Stimulated activated naive CD8-positive, alpha-beta T cell treated with anti-CD3 and anti-CD28 coated beads, Interleukin-15, Interleukin-2, amounts not matched to agents 100 ng/mL and 50 ng/mL, for 24 hours (primary cell): Measurements from ENCODE around the gene TMEM202.
"Not testable (repeated sequence)": the region's sequence is repeated elsewhere in the genome, so short reads cannot be mapped to it uniquely, and the experiment has no call there.

Experiments used
- H3K27ac Mint-ChIP-seq: one replicate; pipeline ENCODE4 v1.8.0; 2021; ENCODE audit warnings: mild to moderate bottlenecking, mixed read lengths
- H3K27me3 Mint-ChIP-seq: one replicate; pipeline ENCODE4 v1.8.0; 2021; ENCODE audit warnings: mixed read lengths
- H3K36me3 Mint-ChIP-seq: one replicate; pipeline ENCODE4 v1.8.0; 2021; ENCODE audit warnings: low read depth, mixed read lengths
- H3K4me1 Mint-ChIP-seq: one replicate; pipeline ENCODE4 v1.8.0; 2021; ENCODE audit warnings: low read depth, mixed read lengths
- H3K4me3 Mint-ChIP-seq: one replicate; pipeline ENCODE4 v1.8.0; 2021; ENCODE audit warnings: mild to moderate bottlenecking, mixed read lengths
- H3K9me3 Mint-ChIP-seq: one replicate; pipeline ENCODE4 v1.8.0; 2021; ENCODE audit warnings: mixed read lengths

Gene TMEM202

DNA sequence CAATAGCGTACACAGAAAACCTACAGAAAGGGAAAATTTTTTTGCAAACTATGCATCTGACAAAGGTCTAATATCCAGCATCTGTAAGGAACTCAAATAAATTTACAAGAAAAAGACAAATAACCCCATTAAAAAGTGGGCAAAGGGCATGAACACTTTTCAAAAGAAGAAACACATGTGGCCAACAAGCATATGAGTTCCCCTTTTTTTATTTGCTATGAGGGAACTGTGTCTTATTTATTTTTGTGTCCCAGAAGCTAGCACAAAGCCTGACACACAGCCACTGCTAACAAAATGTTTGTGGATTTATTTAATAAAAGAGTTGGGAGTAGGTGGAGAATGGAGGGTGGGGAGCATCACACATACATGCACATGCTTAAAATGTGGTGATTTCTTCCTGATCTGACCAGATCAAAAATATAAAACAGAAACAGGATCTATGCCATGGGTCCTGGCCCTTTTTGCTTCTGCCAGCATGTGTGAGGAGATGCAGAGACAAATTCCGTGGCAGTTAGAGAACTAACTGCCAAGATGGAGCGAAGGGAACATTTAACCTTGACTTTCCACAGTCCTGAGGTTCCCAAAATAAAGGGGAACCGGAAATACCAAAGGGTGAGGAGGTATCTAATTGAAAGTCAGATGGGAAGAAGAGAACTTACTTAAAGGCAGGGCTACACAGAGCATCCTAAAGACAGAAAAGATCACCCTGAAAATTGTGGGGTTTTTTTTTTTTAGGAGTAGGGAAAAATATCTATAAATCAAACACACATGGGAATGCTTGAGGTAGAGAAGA, at the start of gene TMEM202:
Gene TMEM202 (plus strand): TSS at position 510 of the 793 bp plus-strand sequence. CDS start 22 bp downstream, at position 532.
- Mint-ChIP-seq H3K36me3 (no peaks in the 10 kb centered on the region), H3K27ac (no peak within 1 kb of the TSS), H3K4me3 (no peak within 1 kb of the TSS), H3K4me1 (no peaks in the 10 kb centered on the region), H3K9me3 (no peaks in the 10 kb centered on the region), H3K27me3 (peaks cover 14% of the 10 kb centered on the region)

DNA sequence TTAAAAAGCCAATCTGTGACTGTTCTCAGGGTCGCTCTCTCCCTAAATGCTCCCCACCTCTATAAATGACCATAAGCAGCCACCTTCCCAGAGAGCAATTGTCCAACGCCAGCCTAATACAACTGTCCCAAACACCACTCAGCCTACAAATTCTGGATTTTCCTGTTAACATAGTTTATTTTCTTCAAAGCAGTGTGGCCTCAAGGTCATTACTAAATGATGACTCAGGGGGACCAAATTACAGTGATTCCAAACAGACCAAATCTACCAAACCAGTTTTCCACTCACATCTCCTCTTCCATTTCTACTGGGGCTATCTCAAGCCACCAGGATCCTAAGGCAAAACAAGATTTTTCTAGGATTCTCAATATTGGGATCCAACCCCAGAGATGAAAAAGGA, 44.8 kb upstream of the TMEM202 start:
- Mint-ChIP-seq H3K9me3 (no peaks in the 10 kb centered on the region), H3K4me1 (peaks cover 3% of the 10 kb centered on the region), H3K4me3 (no peak overlapping the region), H3K27me3 (no peaks in the 10 kb centered on the region), H3K36me3 (peaks cover 35% of the 10 kb centered on the region), H3K27ac (no peak overlapping the region)

GRCh38 chr15:72354496-72354895, 43.6 kb upstream of the TMEM202 start:
- Mint-ChIP-seq H3K36me3 (peaks cover 23% of the 10 kb centered on the region), H3K4me3 (no peak overlapping the region), H3K27ac (no peak overlapping the region)

DNA sequence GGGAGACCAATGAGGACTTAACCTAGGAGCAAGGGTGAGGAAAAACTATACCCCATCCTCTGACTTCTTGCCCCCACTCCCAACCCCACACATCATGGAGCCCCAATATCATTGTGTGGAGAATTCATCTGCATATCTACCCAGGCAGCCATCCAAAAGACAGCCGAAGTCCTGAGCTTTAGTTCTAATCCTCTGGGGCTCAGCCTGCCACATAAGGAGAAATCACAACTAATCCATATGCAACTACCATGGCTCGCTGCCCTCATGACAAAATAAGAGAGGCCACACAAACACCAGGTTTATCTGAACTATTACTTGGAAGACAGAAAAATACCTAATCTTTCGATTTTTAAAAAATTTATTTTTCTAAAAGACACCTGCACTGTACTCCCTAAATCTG, 40.0 kb upstream of the TMEM202 start:
- H3K9me3 Mint-ChIP-seq, result no peaks in the 10 kb centered on the region
- H3K27ac Mint-ChIP-seq, result no peak overlapping the region
- H3K27me3 Mint-ChIP-seq, result no peaks in the 10 kb centered on the region
- H3K4me1 Mint-ChIP-seq, result peaks cover 13% of the 10 kb centered on the region
- H3K4me3 Mint-ChIP-seq, result no peak overlapping the region
- peaks cover 5% of the 10 kb centered on the region for H3K36me3 Mint-ChIP-seq

More at GRCh38 chr15:72354496-72354895, 43.6 kb upstream of the TMEM202 start:
- Mint-ChIP-seq H3K27me3 (no peaks in the 10 kb centered on the region), H3K9me3 (no peaks in the 10 kb centered on the region), H3K4me1 (peaks cover 13% of the 10 kb centered on the region)

GRCh38 chr15:72358650-72359171, 39.4 kb upstream of the TMEM202 start:
- H3K4me1 Mint-ChIP-seq, result peaks cover 13% of the 10 kb centered on the region
- peak overlapping the region; percentile 42 for H3K27ac Mint-ChIP-seq
- no peak overlapping the region for H3K4me3 Mint-ChIP-seq
- no peaks in the 10 kb centered on the region for H3K27me3 Mint-ChIP-seq
- no peaks in the 10 kb centered on the region for H3K9me3 Mint-ChIP-seq
- H3K36me3 Mint-ChIP-seq, result peaks cover 4% of the 10 kb centered on the region

DNA sequence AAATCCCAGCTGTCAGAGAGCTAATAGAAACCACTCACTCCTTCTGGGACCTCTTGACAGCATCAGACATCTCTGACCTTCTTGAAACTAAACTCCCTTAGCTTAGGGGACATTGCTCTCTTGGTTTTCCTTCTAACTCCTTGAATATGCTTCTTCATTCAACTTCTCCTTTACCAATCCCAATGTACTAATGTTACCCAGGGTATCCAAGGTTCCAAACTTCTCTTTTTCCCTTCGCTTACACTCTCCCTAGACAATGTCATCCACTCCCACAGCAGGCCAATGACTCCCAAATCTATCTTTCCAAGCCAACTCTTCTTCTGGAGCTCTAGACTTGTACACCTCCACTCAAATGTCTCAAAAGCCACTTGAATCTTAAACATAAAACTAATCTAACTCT, 36.9 kb upstream of the TMEM202 start:
- Mint-ChIP-seq H3K4me1 (peaks cover 22% of the 10 kb centered on the region), H3K27ac (no peak overlapping the region), H3K9me3 (no peaks in the 10 kb centered on the region), H3K4me3 (no peak overlapping the region), H3K36me3 (no peaks in the 10 kb centered on the region), H3K27me3 (no peaks in the 10 kb centered on the region)

DNA sequence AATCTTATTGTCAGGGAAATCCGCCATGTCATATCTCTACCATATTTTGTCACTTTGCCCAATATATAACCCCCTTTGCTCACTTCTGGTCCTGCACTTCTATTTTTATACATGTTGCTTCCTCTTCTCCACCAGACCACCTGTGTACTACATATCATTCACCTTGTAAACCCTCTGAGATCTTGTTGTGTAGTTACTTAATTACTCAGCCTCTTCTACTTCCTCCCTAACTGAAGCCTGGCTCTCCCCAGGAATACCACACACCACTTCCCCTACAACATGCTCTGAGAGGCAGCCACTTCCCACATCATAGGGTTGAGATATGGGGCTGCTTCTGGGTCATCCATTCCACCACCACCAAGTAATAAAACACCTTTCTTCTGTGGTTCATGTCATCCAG, 32.3 kb upstream of the TMEM202 start:
- peaks cover 47% of the 10 kb centered on the region for H3K4me1 Mint-ChIP-seq
- peaks cover 23% of the 10 kb centered on the region for H3K36me3 Mint-ChIP-seq
- H3K27ac Mint-ChIP-seq, result peak overlapping the region; percentile 19
- no peak overlapping the region for H3K4me3 Mint-ChIP-seq
- H3K27me3 Mint-ChIP-seq, result no peaks in the 10 kb centered on the region
- H3K9me3 Mint-ChIP-seq, result no peaks in the 10 kb centered on the region

DNA sequence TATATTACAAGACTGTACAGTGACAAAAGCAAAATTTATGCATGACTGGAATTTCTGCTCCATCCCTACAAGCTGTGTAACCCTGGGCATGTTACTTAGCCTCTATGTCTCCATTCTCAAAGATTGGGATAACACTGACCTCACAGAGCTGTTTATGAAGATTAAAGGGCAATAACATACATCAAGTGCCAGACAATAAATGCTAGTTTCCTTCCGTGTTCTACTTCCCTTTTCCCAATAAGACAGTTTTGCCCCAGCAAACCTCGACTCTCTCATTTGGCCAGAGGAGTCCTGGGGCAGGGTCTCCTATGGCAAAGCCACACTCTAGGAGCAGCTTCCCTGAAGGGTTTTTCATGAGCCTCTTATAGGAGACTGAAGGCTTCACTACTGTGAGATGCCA, 29.8 kb upstream of the TMEM202 start:
- Mint-ChIP-seq H3K9me3 (no peaks in the 10 kb centered on the region), H3K4me3 (no peak overlapping the region), H3K27ac (no peak overlapping the region), H3K27me3 (no peaks in the 10 kb centered on the region), H3K4me1 (peaks cover 59% of the 10 kb centered on the region), H3K36me3 (peaks cover 28% of the 10 kb centered on the region)

- Mint-ChIP-seq H3K27ac (no peak overlapping the region), H3K27me3 (no peaks in the 10 kb centered on the region), H3K4me3 (no peak overlapping the region), H3K9me3 (no peaks in the 10 kb centered on the region), H3K4me1 (peaks cover 64% of the 10 kb centered on the region), H3K36me3 (peaks cover 28% of the 10 kb centered on the region)
Observed at GRCh38 chr15:72368899-72369298, 29.2 kb upstream of the TMEM202 start.

GRCh38 chr15:72369964-72370363, 28.1 kb upstream of the TMEM202 start:
- Mint-ChIP-seq H3K27ac (no peak overlapping the region), H3K4me3 (no peak overlapping the region), H3K4me1 (peaks cover 75% of the 10 kb centered on the region)

DNA sequence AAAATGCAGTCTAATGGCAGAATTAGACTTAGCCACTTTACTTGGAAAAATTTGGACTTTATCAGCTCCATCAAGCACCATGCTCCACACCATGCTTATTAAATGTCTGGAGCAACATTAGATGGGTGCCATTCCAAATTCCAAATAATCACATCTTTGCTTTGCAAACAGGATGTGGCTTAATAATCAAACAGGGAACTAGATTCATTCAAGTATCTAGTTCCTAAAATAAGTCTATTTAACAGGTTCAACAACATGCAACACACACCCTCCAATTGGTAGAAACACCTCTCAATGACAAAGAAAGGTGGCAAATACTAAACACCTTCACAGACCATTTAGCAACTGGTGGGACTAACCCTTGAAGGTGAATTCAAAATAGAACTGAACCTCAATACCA, 25.7 kb upstream of the TMEM202 start:
- Mint-ChIP-seq H3K9me3 (no peaks in the 10 kb centered on the region), H3K4me3 (no peak overlapping the region), H3K36me3 (peaks cover 21% of the 10 kb centered on the region), H3K4me1 (peaks cover 75% of the 10 kb centered on the region), H3K27ac (no peak overlapping the region), H3K27me3 (no peaks in the 10 kb centered on the region)

More at GRCh38 chr15:72369964-72370363, 28.1 kb upstream of the TMEM202 start:
- H3K36me3 Mint-ChIP-seq, result peaks cover 31% of the 10 kb centered on the region
- H3K27me3 Mint-ChIP-seq, result no peaks in the 10 kb centered on the region
- H3K9me3 Mint-ChIP-seq, result no peaks in the 10 kb centered on the region

GRCh38 chr15:72375501-72375845, 22.6 kb upstream of the TMEM202 start:
- Mint-ChIP-seq H3K9me3 (no peaks in the 10 kb centered on the region), H3K27ac (peak overlapping the region; percentile 99), H3K36me3 (peaks cover 11% of the 10 kb centered on the region), H3K4me3 (peak overlapping the region; percentile 93), H3K4me1 (peaks cover 56% of the 10 kb centered on the region), H3K27me3 (no peaks in the 10 kb centered on the region)

- no peaks in the 10 kb centered on the region for H3K27me3 Mint-ChIP-seq
- peaks cover 51% of the 10 kb centered on the region for H3K4me1 Mint-ChIP-seq
- H3K36me3 Mint-ChIP-seq, result peaks cover 6% of the 10 kb centered on the region
- H3K4me3 Mint-ChIP-seq, result peak within 1 kb of the TSS; percentile 93
- no peaks in the 10 kb centered on the region for H3K9me3 Mint-ChIP-seq
- peak within 1 kb of the TSS; percentile 99 for H3K27ac Mint-ChIP-seq
Observed at GRCh38 chr15:72375846-72376581, 22.1 kb upstream of the TMEM202 start, which contains the start of gene HEXA. HEXA (minus strand) TSS chr15:72376014; CDS start chr15:72375972, 42 bp downstream.

DNA sequence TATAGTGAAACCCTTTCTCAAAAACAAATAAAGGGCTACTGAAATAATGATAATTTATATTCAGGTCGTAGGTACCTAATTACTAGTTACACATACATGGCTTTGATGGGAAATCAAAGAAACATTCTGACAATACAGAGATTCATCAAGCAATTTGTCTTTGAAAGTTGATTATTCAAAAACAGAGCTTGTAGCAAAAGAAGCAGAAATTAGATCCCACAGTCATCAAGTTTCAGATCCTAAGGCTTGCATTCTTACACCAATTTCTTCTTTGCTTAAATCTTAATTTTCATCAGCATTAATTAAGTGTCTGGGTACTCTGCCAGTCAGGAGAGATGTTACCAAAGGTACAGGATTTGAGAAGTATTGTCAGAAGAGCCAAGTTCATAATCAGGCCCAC, 20.8 kb upstream of the TMEM202 start:
- Mint-ChIP-seq H3K9me3 (no peaks in the 10 kb centered on the region), H3K27me3 (no peaks in the 10 kb centered on the region), H3K36me3 (peaks cover 3% of the 10 kb centered on the region), H3K27ac (peak overlapping the region; percentile 27), H3K4me3 (no peak overlapping the region), H3K4me1 (peaks cover 51% of the 10 kb centered on the region)

- H3K27me3 Mint-ChIP-seq, H3K36me3 Mint-ChIP-seq, H3K4me3 Mint-ChIP-seq, H3K9me3 Mint-ChIP-seq, H3K27ac Mint-ChIP-seq: not testable (repeated sequence)
- H3K4me1 Mint-ChIP-seq, result peaks cover 33% of the 10 kb centered on the region
Observed at GRCh38 chr15:72379106-72379505, 19.0 kb upstream of the TMEM202 start.
